GM12878 (cell line): ENCODE measurements around the gene SLC24A3. TPM values are rescaled to one million over a fixed set of nuclear protein-coding genes. Genes with fewer than 3 reads are reported as not detected.

Experiments
- CREM ChIP-seq: IDR thresholded peaks from 2 replicates; pipeline ENCODE4 v1.6.1; 2014; ENCODE audit warnings: antibody characterized with exemption, low read depth
- HDGF ChIP-seq: fragments of 450-650 bp; IDR thresholded peaks from 2 replicates; pipeline ENCODE4 v1.6.1; 2016; ENCODE audit warnings: antibody characterized with exemption
- NKRF ChIP-seq: fragments of 450-650 bp; conservative IDR thresholded peaks from 2 replicates; pipeline ENCODE4 v1.6.1; 2017; ENCODE audit warnings: mild to moderate bottlenecking, moderate library complexity
- RELA ChIP-seq: fragments of 450-650 bp; IDR thresholded peaks from 2 replicates; pipeline ENCODE4 v1.8.0; 2014; ENCODE audit warnings: borderline replicate concordance; ENCODE audit not compliant: partially characterized antibody
- SUZ12 ChIP-seq: fragments of 200-600 bp; sonication (generic); IDR thresholded peaks from one replicate; pipeline ENCODE4 v1.6.1; 2018; ENCODE audit warnings: antibody characterized with exemption, mild to moderate bottlenecking; ENCODE audit not compliant: unreplicated experiment
- USF2 ChIP-seq: IDR thresholded peaks from 2 replicates; pipeline ENCODE4 v1.6.1; 2011; ENCODE audit warnings: low read depth, low read length, improper control_type of control experiment, borderline replicate concordance
- ZNF592 ChIP-seq: fragments of 450-650 bp; IDR thresholded peaks from 2 replicates; pipeline ENCODE4 v1.6.1; 2017; ENCODE audit warnings: mild to moderate bottlenecking, moderate library complexity
- polyA plus RNA-seq, 11 experiments: library from polyadenylated mRNA; depleted of rRNA in 4 of 11; unstranded in 6 of 11; stranded (reverse) in 5 of 11; fragments of >200 nt; fragmentation: Nextera tagmentation in 4 of 11; fragmentation: Illumina TruSeq in 1 of 11; extraction: Ambion mirVana in 4 of 11; extraction: Trizol in 1 of 11; gene quantifications; 1 replicate in 1 of 11; 2 replicates in 10 of 11; pipeline versions ENCODE4 v1.2.1 to v1.2.3, GENCODE V29; 2011 to 2016; ENCODE audit warnings: inconsistent platforms in 2 of 11, missing spikeins in 2 of 11, low read depth in 1 of 11
- total RNA-seq, 4 experiments: library from RNA; depleted of rRNA in 3 of 4; stranded (reverse); fragments of >200 nt in 3 of 4; fragmentation: Illumina TruSeq in 1 of 4; extraction: Trizol in 1 of 4; gene quantifications; 2 replicates each; pipeline versions ENCODE4 v1.2.1 to v1.2.3, GENCODE V29; 2013 to 2021

Gene SLC24A3
- total and polyA plus RNA-seq, 10 of the 15 experiments (the other 5 are each of a cell fraction or from before 2014, with no cell fraction given), result 0.04 TPM; not detected in 9

- TF ChIP-seq RELA (no peak), SUZ12 (no peak), NKRF (no peak), CREM (no peak), USF2 (no peak), HDGF (no peak), ZNF592 (no peak)
- TF ChIP-seq, all 136 proteins: peak for 0
Observed at GRCh38 chr20:19486446-19486845, 274.0 kb downstream of the SLC24A3 start (continued).
